Hepatocyte (in vitro differentiated cells): ENCODE results near the gene PACS1. TPM values are rescaled to one million over a fixed set of nuclear protein-coding genes. Genes with fewer than 3 reads are reported as not detected.

Experiments used
- DNase-seq: peaks from one replicate; pipeline ENCODE4 v3.0.0-alpha.2; 2016; ENCODE audit warnings: low spot score
- H2AFZ ChIP-seq: fragments of 200-600 bp; sonication (generic); 2 replicates; pipeline ENCODE4 v1.6.0; 2016; ENCODE audit warnings: antibody characterized with exemption, mild to moderate bottlenecking
- H3K27ac ChIP-seq: fragments of 200-600 bp; sonication (generic); 2 replicates; pipeline ENCODE4 v1.5.1; 2016; ENCODE audit warnings: mild to moderate bottlenecking
- H3K27me3 ChIP-seq: fragments of 200-600 bp; sonication (generic); 2 replicates; pipeline ENCODE4 v1.6.1; 2016
- H3K36me3 ChIP-seq: fragments of 200-600 bp; sonication (generic); replicated peaks from 2 replicates; pipeline ENCODE4 v1.5.1; 2016; ENCODE audit warnings: low read depth; ENCODE audit not compliant: insufficient read depth
- H3K4me1 ChIP-seq: fragments of 200-600 bp; sonication (generic); 2 replicates; pipeline ENCODE4 v1.5.1; 2016; ENCODE audit warnings: mild to moderate bottlenecking, moderate library complexity; ENCODE audit not compliant: insufficient read depth
- H3K4me2 ChIP-seq: fragments of 200-600 bp; sonication (generic); 2 replicates; pipeline ENCODE4 v1.6.0; 2016
- H3K4me3 ChIP-seq: fragments of 200-600 bp; sonication (generic); 2 replicates; pipeline ENCODE4 v1.5.1; 2016; ENCODE audit warnings: mild to moderate bottlenecking
- H3K79me2 ChIP-seq: fragments of 200-600 bp; sonication (generic); 2 replicates; pipeline ENCODE4 v1.6.0; 2017; ENCODE audit warnings: mild to moderate bottlenecking
- H3K9me2 ChIP-seq: fragments of 200-600 bp; sonication (generic); replicated peaks from 2 replicates; pipeline ENCODE4 v1.6.0; 2017; ENCODE audit warnings: mild to moderate bottlenecking; ENCODE audit not compliant: insufficient read depth
- H3K9me3 ChIP-seq: fragments of 200-600 bp; sonication (generic); 2 replicates; pipeline ENCODE4 v1.5.1; 2016; ENCODE audit warnings: low read depth, mild to moderate bottlenecking
- H4K20me1 ChIP-seq: fragments of 200-600 bp; sonication (generic); 2 replicates; pipeline ENCODE4 v1.6.0; 2016; ENCODE audit warnings: mild to moderate bottlenecking; ENCODE audit not compliant: insufficient read depth, poor library complexity, severe bottlenecking
- CTCF ChIP-seq: fragments of 200-600 bp; sonication (generic); IDR thresholded peaks from 2 replicates; pipeline ENCODE4 v1.5.1; 2016; ENCODE audit warnings: antibody characterized with exemption, mild to moderate bottlenecking; ENCODE audit not compliant: poor library complexity
- EZH2 ChIP-seq: fragments of 200-600 bp; sonication (generic); IDR thresholded peaks from 2 replicates; pipeline ENCODE4 v1.6.1; 2016; ENCODE audit warnings: antibody characterized with exemption, mild to moderate bottlenecking, borderline replicate concordance
- EZH2phosphoT487 ChIP-seq: fragments of 200-600 bp; sonication (generic); IDR thresholded peaks from one replicate; pipeline ENCODE4 v1.6.1; 2018; ENCODE audit warnings: antibody characterized with exemption, mild to moderate bottlenecking, low read depth, moderate library complexity; ENCODE audit not compliant: unreplicated experiment, severe bottlenecking
- WGBS: methylation state at CpG from one replicate; pipeline ENCODE4 v1.1.6; 2016; ENCODE audit warnings: low lambda C conversion rate; ENCODE audit errors: missing lambda C conversion rate; 5-methylcytosine and 5-hydroxymethylcytosine counted together
- polyA plus RNA-seq: library from polyadenylated mRNA; unstranded; fragments of >200 nt; fragmentation: Nextera tagmentation; extraction: Ambion mirVana; gene quantifications from 2 replicates; pipeline ENCODE4 v1.2.1, GENCODE V29; 2016
- total RNA-seq: library from RNA; depleted of rRNA; stranded (reverse); fragments of >200 nt; gene quantifications from 2 replicates; pipeline ENCODE4 v1.2.3, GENCODE V29; 2014

The PACS1 gene
- total and polyA plus RNA-seq, 2 experiments from 2014 or later: 28.2 to 71.5 TPM

- Histone ChIP-seq H3K36me3 (no peaks in the 10 kb centered on the region), H3K27me3 (no peaks in the 10 kb centered on the region), H4K20me1 (no peaks in the 10 kb centered on the region), H3K4me2 (no peak overlapping the region), H2AFZ (no peak overlapping the region), H3K4me1 (no peaks in the 10 kb centered on the region), H3K27ac (no peak overlapping the region), H3K79me2 (no peaks in the 10 kb centered on the region), H3K4me3 (no peak overlapping the region), H3K9me3 (no peaks in the 10 kb centered on the region), H3K9me2 (no peaks in the 10 kb centered on the region)
- WGBS: 95% methylated on average over 14 of the region's 14 CpGs
- TF ChIP-seq CTCF (no peak), EZH2phosphoT487 (no peak), EZH2 (no peak)
- no peak for DNase-seq
These were observed 160.9 kb downstream of the PACS1 start for GRCh38 chr11:66230978-66231377.

DNA sequence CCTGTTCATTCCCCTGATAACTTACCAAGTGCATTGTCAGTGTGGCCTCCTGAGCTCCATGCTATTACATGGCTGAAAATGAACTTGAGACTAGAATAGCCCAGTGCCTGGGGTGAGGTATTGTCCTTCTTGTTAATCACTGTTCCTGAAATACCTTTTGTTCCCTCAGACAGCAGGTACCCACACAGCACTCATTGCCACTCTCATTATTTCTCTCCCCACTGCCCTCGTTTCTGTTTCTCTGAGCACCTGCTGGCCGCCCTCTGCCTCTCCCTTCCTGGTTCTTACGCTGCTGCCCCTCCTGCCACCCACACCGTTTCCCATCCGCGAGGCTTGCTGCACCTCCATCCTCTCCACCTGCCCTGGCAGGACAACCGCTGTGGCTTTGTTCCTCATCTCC, 161.5 kb downstream of the PACS1 start:
- no peaks in the 10 kb centered on the region for H3K36me3 ChIP-seq
- DNase-seq: no peak
- H3K27me3 ChIP-seq: no peaks in the 10 kb centered on the region
- 88% methylated on average over 7 of the region's 7 CpGs for WGBS
- H3K9me3 ChIP-seq: no peaks in the 10 kb centered on the region
- no peaks in the 10 kb centered on the region for H3K4me1 ChIP-seq
- H3K27ac ChIP-seq: no peak overlapping the region
- TF ChIP-seq CTCF: no peak
- TF ChIP-seq EZH2: no peak
- no peak for TF ChIP-seq EZH2phosphoT487
- H3K4me2 ChIP-seq: no peak overlapping the region
- no peak overlapping the region for H2AFZ ChIP-seq
- H3K79me2 ChIP-seq: no peaks in the 10 kb centered on the region
- no peak overlapping the region for H3K4me3 ChIP-seq
- no peaks in the 10 kb centered on the region for H3K9me2 ChIP-seq
- no peaks in the 10 kb centered on the region for H4K20me1 ChIP-seq

DNA sequence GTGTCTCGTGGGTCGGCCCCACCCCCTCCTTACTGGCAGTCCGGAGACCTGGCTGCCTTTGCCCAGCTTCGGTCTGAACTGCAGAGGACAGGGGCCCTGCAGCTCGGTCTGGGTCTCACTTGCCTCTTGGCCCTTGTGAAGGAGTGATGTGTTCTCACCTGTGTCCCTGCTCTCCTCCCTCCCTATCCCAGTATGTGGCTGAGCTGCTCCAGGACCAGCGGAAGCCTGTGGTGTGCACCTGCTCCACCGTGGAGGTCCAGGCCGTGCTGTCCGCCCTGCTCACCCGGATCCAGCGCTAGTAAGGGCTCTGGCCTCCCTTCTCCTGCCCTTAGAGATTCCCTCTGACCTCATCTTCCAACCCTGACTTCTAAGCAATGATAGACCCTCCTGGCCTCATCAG, 162.7 kb downstream of the PACS1 start:
- no peak overlapping the region for H2AFZ ChIP-seq
- no peaks in the 10 kb centered on the region for H3K9me2 ChIP-seq
- 94% methylated on average over 11 of the region's 11 CpGs for WGBS

More for the DNA sequence above, 162.7 kb downstream of the PACS1 start:
- Histone ChIP-seq H3K27me3 (no peaks in the 10 kb centered on the region), H3K4me1 (no peaks in the 10 kb centered on the region), H3K27ac (no peak overlapping the region), H3K4me2 (no peak overlapping the region), H3K36me3 (no peaks in the 10 kb centered on the region), H3K4me3 (no peak overlapping the region), H4K20me1 (no peaks in the 10 kb centered on the region), H3K79me2 (no peaks in the 10 kb centered on the region), H3K9me3 (no peaks in the 10 kb centered on the region)
- TF ChIP-seq CTCF (no peak), EZH2phosphoT487 (no peak), EZH2 (no peak)
- no peak for DNase-seq
